ENCODE data around the gene PHF3. TPM values are rescaled to one million over a fixed set of nuclear protein-coding genes. Genes with fewer than 3 reads are reported as not detected.
A peak's percentile ranks its signal among the peaks of the same experiment; 100 is the strongest.

PHF3 gene
- total RNA-seq, 2 experiments from 2014 or later, result 45.6 to 50.3 TPM

DNA sequence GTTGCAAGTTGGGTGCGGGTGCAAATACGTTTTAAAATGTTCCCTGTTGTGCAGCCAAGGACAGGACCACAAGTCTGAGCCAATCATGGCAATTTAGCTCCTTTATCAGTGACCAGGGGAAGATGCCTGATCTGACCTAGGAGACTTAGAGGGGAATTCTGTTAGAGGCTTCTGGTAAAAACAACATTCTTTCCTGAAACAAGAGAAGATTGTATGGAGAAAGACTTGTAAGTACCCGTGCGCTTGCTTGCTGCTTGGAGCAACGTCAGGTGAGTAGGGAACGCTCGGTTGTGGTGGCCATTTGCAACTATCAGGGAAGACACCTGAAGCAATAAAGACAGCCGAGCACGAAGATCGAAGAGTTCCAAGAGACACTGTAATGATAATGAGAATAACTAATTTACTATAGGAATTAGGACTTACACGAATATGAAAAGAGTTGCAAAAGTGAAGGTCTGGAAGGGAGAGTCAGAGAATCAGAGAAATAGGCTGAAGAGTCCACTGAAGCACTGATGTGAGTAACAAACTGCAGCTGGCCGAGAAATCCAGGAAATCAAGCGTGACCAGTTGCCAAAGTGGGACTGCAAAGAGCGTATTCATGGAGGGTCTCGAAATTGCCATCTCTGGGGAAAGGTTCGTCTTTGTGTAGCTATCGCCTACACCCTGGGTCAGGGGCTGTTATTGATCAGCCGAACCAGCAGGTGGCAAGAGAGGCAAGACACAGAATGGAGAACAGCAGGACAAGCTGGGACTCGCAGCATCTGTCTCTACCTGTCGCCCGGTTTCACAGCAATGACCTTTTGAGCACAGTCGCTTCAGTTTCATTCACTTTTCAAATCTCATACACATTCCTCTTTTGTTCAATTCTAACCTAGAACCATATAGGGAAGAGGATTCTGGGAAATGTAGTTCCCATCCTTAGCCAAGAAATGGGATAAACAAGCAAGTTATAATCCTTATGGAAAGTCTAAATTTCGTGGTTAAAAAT, 37.3 kb upstream of the PHF3 start:
- Mint-ChIP-seq H3K27ac (no peak overlapping the region), H3K9me3 (no peaks in the 10 kb centered on the region), H3K27me3 (peaks cover 7% of the 10 kb centered on the region), H3K36me3 (ENCODE audit: low read depth) (no peaks in the 10 kb centered on the region), H3K4me1 (ENCODE audit: low read depth) (no peaks in the 10 kb centered on the region), H3K4me3 (peak overlapping the region; percentile 73)
- ATAC-seq, result peak; percentile 100
- CTCF ChIA-PET, result interaction anchor here (0.6 to 6.0 kb wide), 52 partner anchors 8 to 246 kb away, joined by 3 to 136 read pairs (median 5); partner anchors contain the start of gene PHF3
- TF ChIP-seq, protein P1, sequence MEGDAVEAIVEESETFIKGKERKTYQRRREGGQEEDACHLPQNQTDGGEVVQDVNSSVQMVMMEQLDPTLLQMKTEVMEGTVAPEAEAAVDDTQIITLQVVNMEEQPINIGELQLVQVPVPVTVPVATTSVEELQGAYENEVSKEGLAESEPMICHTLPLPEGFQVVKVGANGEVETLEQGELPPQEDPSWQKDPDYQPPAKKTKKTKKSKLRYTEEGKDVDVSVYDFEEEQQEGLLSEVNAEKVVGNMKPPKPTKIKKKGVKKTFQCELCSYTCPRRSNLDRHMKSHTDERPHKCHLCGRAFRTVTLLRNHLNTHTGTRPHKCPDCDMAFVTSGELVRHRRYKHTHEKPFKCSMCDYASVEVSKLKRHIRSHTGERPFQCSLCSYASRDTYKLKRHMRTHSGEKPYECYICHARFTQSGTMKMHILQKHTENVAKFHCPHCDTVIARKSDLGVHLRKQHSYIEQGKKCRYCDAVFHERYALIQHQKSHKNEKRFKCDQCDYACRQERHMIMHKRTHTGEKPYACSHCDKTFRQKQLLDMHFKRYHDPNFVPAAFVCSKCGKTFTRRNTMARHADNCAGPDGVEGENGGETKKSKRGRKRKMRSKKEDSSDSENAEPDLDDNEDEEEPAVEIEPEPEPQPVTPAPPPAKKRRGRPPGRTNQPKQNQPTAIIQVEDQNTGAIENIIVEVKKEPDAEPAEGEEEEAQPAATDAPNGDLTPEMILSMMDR (IDR thresholded peaks at IDR 0.05), result peak; percentile 92
- intact Hi-C loops (cut with micrococcal nuclease), result loop anchor here (1.0 kb wide), 1 partner anchor 166 kb away; no protein-coding TSS in a partner anchor
- POLR2A ChIA-PET, result no interaction called here
- DNase-seq, result peak; percentile 83

DNA sequence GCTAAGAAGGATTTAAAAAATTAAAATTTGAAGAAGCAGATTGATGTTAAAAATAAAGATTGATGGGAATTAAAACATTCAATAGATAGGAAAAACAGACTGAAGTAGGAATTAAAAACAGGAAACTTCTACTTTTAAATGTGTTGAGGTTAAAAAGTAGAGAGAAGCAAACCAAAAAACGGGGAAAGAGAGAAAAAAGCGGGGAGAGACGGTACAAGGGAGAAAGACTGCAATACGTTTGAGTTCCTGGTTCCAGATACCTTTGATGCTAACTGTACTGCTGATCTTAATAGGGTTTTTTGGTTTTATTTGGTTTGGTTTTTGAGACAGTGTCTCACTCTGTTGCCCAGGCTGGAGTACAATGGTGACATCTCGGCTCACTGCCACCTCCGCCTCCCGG, 36.4 kb upstream of the PHF3 start:
- ChIA-PET POLR2A (no interaction called here), CTCF (interaction anchor here (0.7 to 6.0 kb wide), 42 partner anchors 7 to 247 kb away, joined by 3 to 136 read pairs (median 6); partner anchors contain the start of gene PHF3)
- peak overlapping the region; percentile 73 for H3K4me3 Mint-ChIP-seq
- no peaks in the 10 kb centered on the region for H3K36me3 Mint-ChIP-seq (ENCODE audit: low read depth)
- ATAC-seq (no peak), DNase-seq (no peak)
- intact Hi-C loops (cut with micrococcal nuclease), result no loop called here
- no peak overlapping the region for H3K27ac Mint-ChIP-seq
- H3K4me1 Mint-ChIP-seq (ENCODE audit: low read depth), result no peaks in the 10 kb centered on the region
- peaks cover 7% of the 10 kb centered on the region for H3K27me3 Mint-ChIP-seq
- TF ChIP-seq, protein P1 (IDR thresholded peaks at IDR 0.05), result no peak
- H3K9me3 Mint-ChIP-seq, result no peaks in the 10 kb centered on the region

DNA sequence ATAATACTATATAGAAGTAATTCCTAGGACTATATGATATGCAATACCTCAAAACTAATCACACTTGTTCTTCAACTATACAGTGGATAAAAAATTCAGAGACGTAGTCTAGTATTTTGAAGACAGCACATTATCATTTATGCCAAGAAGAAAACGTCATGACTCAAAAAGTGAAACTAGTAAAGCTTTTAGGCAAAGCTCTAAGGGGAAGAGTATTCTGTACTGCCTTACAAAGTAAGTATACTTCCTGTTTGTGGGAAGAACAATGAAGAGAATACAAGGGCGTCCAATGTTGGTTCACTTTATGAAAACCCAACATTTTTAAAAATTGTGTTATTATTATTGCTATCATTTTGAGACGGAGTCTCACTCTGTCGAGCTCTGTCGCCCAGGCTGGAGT, 35.5 kb upstream of the PHF3 start:
- intact Hi-C loops (cut with micrococcal nuclease), result no loop called here
- ChIA-PET POLR2A (no interaction called here), CTCF (interaction anchor here (1.2 to 6.0 kb wide), 3 partner anchors 26 to 162 kb away, joined by 3 to 136 read pairs (median 6); no protein-coding TSS in a partner anchor)
- H3K27me3 Mint-ChIP-seq, result peaks cover 3% of the 10 kb centered on the region
- no peak overlapping the region for H3K4me3 Mint-ChIP-seq
- TF ChIP-seq, protein P1 (IDR thresholded peaks at IDR 0.05), result no peak
- H3K9me3 Mint-ChIP-seq, result no peaks in the 10 kb centered on the region
- H3K27ac Mint-ChIP-seq, result no peak overlapping the region
- ATAC-seq, result no peak
- H3K36me3 Mint-ChIP-seq (ENCODE audit: low read depth), result no peaks in the 10 kb centered on the region
- DNase-seq, result no peak
- H3K4me1 Mint-ChIP-seq (ENCODE audit: low read depth), result no peaks in the 10 kb centered on the region

DNA sequence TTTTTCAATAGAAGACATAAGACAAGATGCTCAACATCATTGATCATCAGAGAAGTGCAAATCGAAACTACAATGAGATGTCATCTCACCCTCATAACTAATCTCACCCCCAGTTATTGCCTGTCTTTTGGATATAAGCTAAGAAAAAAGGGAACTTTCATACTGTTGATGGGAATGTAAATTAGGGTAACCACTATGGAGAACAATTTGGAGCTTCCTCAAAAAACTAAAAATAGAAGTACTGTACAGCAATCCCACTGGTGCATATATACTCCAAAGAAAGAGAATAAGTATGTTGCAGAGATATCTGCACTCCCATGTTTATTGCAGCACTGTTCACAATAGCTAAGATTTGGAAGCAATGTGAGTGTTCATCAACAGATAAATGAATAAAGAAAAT, 26.4 kb upstream of the PHF3 start:
- POLR2A ChIA-PET, result interaction anchor here (1.3 kb wide), 1 partner anchor 25 kb away, joined by 3 read pairs; no protein-coding TSS in a partner anchor
- Mint-ChIP-seq H3K4me1 (ENCODE audit: low read depth) (no peaks in the 10 kb centered on the region), H3K27me3 (peaks cover 1% of the 10 kb centered on the region), H3K9me3 (no peaks in the 10 kb centered on the region), H3K4me3 (no peak overlapping the region), H3K27ac (no peak overlapping the region), H3K36me3 (ENCODE audit: low read depth) (no peaks in the 10 kb centered on the region)
- CTCF ChIA-PET, result interaction anchor here (0.8 to 2.1 kb wide), 3 partner anchors 11 to 155 kb away, joined by 3 to 13 read pairs (median 3); partner anchors contain the start of gene PHF3
- intact Hi-C loops (cut with micrococcal nuclease), result no loop called here
- TF ChIP-seq, protein P1 (IDR thresholded peaks at IDR 0.05), result no peak
- ATAC-seq (no peak), DNase-seq (no peak)

DNA sequence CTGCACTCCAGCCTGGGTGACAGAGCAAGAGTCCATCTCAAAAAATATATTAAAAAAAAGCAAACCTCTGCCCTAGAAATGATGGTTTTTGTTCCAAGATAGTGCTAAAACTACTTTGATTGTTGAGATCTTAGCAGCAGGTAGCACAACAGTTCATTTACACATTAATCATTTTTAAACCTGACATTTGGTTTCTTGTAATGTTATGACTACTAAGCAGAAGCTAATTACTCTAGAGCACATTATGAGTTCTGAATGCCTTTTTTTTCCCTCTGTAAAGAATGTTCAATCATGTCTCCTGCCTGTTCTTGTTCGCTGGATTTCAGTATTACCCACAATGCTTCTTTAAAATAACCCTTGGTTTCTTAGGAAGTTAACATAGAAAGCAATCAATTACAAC, 24.7 kb upstream of the PHF3 start:
- DNase-seq (no peak), ATAC-seq (no peak)
- intact Hi-C loops (cut with micrococcal nuclease), result no loop called here
- ChIA-PET CTCF (interaction anchor here (1.0 to 4.1 kb wide), 2 partner anchors 9 to 13 kb away, joined by 3 to 19 read pairs; no protein-coding TSS in a partner anchor), POLR2A (no interaction called here)
- H3K36me3 Mint-ChIP-seq (ENCODE audit: low read depth), result no peaks in the 10 kb centered on the region
- H3K9me3 Mint-ChIP-seq, result no peaks in the 10 kb centered on the region
- H3K4me3 Mint-ChIP-seq, result no peak overlapping the region
- no peaks in the 10 kb centered on the region for H3K4me1 Mint-ChIP-seq (ENCODE audit: low read depth)
- no peak overlapping the region for H3K27ac Mint-ChIP-seq
- TF ChIP-seq, protein P1 (IDR thresholded peaks at IDR 0.05), result no peak
- no peaks in the 10 kb centered on the region for H3K27me3 Mint-ChIP-seq

All from activated CD8-positive, alpha-beta T cell treated with anti-CD3 and anti-CD28 coated beads for 36 hours (primary cell).